Rectal smooth muscle tissue (tissue), 1 donor: ENCODE results near the gene GTF3C5.

ENCODE experiments used
- H3K27ac ChIP-seq: one replicate; pipeline ENCODE4 v1.7.0; 2013; ENCODE audit warnings: low read depth, low read length, inconsistent platforms
- H3K27me3 ChIP-seq: one replicate; pipeline ENCODE4 v1.7.0; 2013; ENCODE audit warnings: low read length; ENCODE audit not compliant: control insufficient read depth, insufficient read depth
- H3K36me3 ChIP-seq: one replicate; pipeline ENCODE4 v1.7.0; 2013; ENCODE audit warnings: low read length; ENCODE audit not compliant: control insufficient read depth, insufficient read depth
- H3K4me1 ChIP-seq: one replicate; pipeline ENCODE4 v1.7.0; 2013; ENCODE audit warnings: low read length; ENCODE audit not compliant: control insufficient read depth, insufficient read depth
- H3K4me3 ChIP-seq: one replicate; pipeline ENCODE4 v1.7.0; 2013; ENCODE audit warnings: low read length
- H3K9ac ChIP-seq: one replicate; pipeline ENCODE4 v1.7.0; 2013; ENCODE audit warnings: low read length

Gene GTF3C5, protein sequence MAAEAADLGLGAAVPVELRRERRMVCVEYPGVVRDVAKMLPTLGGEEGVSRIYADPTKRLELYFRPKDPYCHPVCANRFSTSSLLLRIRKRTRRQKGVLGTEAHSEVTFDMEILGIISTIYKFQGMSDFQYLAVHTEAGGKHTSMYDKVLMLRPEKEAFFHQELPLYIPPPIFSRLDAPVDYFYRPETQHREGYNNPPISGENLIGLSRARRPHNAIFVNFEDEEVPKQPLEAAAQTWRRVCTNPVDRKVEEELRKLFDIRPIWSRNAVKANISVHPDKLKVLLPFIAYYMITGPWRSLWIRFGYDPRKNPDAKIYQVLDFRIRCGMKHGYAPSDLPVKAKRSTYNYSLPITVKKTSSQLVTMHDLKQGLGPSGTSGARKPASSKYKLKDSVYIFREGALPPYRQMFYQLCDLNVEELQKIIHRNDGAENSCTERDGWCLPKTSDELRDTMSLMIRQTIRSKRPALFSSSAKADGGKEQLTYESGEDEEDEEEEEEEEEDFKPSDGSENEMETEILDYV

DNA sequence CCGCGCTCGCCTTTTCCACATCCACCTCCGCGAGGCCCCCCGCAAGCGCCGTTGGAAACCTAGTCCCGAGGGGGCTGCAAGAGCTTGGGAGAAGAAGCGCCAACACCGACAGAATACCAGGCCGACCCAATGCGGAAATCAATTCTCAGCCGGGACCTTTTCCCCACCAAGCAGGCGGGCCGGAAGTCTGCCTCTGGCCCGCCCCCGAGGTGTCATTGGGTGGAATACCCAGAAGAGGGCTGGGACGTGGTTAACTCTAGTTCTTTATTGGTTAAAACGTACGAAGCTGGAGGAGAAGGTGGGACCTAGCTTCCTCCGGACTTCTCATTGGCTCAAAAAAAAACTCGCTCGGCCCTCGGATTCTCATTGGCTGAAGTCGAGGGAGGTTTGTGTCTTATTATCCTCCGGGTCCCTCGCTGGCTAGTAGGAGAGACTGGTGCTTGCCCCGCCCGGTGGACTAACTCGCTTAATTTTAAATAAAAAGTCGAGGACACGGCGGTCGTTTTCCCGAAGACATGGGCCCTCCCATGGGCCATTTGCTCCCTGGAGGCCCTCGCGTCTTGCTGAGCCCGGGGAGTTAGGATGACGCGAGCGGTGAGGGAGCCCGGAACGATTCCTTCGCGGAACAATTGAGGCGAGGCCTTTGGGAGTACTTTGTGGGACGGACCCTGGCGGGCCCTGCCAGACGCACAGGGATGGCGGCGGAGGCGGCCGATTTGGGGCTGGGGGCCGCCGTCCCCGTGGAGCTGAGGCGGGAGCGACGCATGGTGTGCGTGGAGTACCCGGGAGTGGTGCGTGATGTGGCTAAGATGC is at the start of gene GTF3C5:
GTF3C5 (plus strand) TSS at position 681 of the 813 bp plus-strand sequence; CDS start at position 696, 15 bp downstream.
- peak within 1 kb of the TSS; percentile 98 for H3K4me3 ChIP-seq
- no peaks in the 10 kb centered on the region for H3K27me3 ChIP-seq
- H3K9ac ChIP-seq = peak within 1 kb of the TSS; percentile 90
- peaks cover 7% of the 10 kb centered on the region for H3K4me1 ChIP-seq
- no peaks in the 10 kb centered on the region for H3K36me3 ChIP-seq
- peak within 1 kb of the TSS; percentile 89 for H3K27ac ChIP-seq

DNA sequence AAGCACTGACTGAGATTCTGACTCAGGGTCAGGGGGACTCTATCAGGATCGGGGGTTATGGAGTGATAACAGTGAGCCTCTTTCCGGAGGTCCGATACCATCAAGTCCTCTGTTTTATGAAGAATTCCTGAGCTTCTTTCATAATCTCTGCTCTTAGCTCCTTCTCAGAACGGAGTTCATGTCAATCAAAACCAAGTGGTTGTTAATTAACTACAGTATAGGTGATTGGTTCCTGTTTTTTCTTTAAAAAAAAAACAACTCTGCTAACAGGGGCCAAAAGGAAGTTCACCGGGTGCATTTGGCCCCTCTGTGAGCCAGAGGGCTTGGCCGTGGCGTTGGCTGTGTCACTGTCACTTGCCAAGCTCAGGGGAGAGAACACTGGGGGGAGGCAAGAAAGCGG is 48.3 kb upstream of the GTF3C5 start:
- H3K9ac ChIP-seq = no peak overlapping the region
- no peak overlapping the region for H3K4me3 ChIP-seq
- no peaks in the 10 kb centered on the region for H3K4me1 ChIP-seq
- no peaks in the 10 kb centered on the region for H3K36me3 ChIP-seq
- peaks cover 4% of the 10 kb centered on the region for H3K27me3 ChIP-seq
- no peak overlapping the region for H3K27ac ChIP-seq

DNA sequence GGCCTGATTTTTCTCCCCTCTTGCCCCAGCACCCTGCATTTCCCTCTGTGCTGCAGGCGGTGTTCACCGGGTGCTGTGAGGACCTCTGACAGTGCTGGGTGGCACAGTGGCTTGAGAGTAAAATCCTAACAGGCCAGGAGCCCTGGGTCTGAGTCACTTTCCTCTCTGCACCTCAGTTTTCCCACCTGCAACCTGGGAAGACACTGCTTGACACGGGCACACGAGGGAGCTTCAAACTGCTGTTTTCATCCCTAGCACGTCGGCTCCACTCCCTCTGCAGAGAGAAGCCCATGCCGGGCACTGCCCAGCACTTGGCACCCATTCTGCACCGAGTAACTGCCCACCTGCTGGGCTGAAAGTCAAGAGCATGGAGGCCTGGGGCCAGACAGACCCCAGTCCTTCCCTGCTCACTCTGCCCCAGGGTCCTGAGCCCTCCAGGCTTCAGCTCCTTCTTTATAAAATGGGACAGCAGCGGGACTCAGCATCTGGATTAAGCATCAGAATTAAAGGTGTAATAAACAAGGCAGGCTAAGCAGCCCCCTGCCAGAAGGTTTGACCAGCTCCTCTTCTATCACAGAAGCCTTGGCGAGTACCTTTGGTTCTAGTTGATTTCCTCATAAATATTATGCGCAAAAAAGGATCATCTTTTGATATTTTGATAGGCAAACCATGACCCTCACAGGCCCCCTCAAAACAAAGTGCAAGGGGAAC is 47.2 kb upstream of the GTF3C5 start:
- no peak overlapping the region for H3K9ac ChIP-seq
- peaks cover 4% of the 10 kb centered on the region for H3K27me3 ChIP-seq
- H3K4me3 ChIP-seq = no peak overlapping the region
- H3K27ac ChIP-seq = no peak overlapping the region
- H3K36me3 ChIP-seq = no peaks in the 10 kb centered on the region
- H3K4me1 ChIP-seq = no peaks in the 10 kb centered on the region

DNA sequence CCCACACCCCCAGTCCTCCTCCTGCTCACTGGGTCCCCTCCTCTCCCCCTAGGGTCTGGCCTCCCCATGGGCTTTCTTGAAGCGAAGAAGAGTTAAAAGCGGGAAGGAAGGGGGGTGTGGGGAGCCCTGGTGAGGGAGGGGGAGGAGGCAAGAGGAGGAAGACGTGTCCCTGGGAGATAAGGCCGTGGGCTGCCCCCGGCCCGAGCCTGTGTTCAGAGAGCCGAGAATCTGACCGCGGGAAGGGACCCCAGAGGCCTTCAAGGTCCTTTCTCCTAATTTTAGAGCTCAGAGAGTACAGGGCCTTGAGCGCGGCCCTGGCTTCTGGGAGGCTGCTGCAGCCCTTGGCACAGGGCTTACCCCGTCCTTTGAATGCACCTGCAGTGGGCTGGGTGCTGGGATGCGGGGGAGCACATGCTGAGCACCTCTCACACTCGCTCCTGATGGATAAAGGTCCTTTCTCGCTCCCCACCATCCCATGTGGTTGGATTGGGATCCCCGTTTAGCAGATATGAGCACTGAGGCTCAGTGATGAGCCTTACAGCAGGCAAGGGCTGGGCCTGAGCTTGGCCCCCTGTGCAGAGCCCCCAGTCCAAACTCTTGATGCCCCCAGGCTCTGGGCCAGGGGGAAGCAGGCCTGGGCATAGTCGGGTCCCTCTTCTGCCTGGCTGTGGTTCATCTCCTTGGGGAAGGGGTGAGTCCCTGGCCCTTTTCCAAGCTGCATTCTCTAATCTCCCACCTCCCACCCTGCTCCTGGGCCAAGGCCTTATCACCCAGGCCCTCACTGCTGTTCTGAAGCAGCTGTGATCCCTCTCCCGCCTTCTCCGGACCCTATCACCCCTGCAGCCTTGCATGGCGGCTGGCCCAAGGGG is 46.4 kb upstream of the GTF3C5 start:
- Histone ChIP-seq H3K4me3 (no peak overlapping the region), H3K4me1 (no peaks in the 10 kb centered on the region), H3K36me3 (no peaks in the 10 kb centered on the region), H3K27me3 (peaks cover 4% of the 10 kb centered on the region), H3K27ac (no peak overlapping the region), H3K9ac (no peak overlapping the region)

DNA sequence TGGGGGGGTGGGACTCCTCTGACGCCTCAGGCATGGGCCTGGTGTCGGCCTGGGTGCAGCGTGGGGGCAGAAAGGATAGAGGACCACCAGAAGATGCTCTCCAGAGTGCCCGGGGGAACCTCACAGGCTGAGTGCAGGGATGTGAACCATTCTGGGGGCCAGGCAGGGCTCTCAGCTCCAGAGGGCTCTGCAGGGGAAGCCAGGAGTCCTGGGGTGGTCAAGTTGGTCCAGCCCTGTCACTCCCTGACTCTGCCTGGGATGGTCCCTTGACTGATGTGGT is 45.8 kb upstream of the GTF3C5 start:
- Histone ChIP-seq H3K27ac (no peak overlapping the region), H3K9ac (no peak overlapping the region), H3K36me3 (no peaks in the 10 kb centered on the region), H3K27me3 (peaks cover 4% of the 10 kb centered on the region), H3K4me1 (no peaks in the 10 kb centered on the region), H3K4me3 (no peak overlapping the region)

DNA sequence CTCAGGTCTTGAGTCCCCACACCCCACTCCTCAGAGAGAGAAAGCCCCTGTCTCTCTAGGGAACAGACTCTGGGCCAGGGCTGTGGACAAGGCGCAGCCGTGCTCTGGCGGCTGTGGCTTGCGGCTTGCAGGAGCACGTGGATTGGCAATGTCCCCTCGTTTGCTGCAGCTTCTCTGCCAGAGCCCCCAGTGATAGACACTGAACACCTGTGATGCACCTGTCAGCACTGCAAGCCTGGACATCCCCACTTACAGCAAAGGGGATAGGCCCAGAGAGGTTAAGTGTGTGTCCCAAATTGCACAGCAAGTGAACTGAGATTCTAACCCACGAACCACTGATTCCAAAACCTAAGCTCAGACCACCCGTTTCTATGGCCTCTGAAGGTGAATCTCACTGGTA is 45.3 kb upstream of the GTF3C5 start:
- Histone ChIP-seq H3K27me3 (peaks cover 4% of the 10 kb centered on the region), H3K36me3 (no peaks in the 10 kb centered on the region), H3K4me1 (no peaks in the 10 kb centered on the region), H3K4me3 (no peak overlapping the region), H3K27ac (no peak overlapping the region), H3K9ac (no peak overlapping the region)

DNA sequence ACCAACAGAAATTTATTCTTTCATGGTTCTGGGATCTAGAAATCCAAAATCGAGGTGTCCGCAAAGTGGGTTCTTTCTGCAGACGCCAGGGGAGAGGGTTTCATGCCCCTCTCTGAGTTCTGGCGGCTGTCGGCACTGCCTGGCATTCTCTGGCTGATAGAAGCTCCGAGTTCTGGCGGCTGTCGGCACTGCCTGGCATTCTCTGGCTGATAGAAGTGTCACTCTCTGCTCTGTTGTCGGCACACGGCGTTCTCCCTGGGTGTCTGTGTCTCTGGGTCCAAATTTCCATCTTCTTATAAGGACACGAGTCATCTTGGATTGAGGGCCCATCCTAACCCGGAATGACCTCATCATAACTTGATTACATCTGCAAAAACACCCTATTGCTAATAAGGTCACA is 44.7 kb upstream of the GTF3C5 start:
- Histone ChIP-seq H3K27ac (no peak overlapping the region), H3K9ac (no peak overlapping the region), H3K4me1 (no peaks in the 10 kb centered on the region), H3K27me3 (peaks cover 4% of the 10 kb centered on the region), H3K4me3 (no peak overlapping the region), H3K36me3 (no peaks in the 10 kb centered on the region)

DNA sequence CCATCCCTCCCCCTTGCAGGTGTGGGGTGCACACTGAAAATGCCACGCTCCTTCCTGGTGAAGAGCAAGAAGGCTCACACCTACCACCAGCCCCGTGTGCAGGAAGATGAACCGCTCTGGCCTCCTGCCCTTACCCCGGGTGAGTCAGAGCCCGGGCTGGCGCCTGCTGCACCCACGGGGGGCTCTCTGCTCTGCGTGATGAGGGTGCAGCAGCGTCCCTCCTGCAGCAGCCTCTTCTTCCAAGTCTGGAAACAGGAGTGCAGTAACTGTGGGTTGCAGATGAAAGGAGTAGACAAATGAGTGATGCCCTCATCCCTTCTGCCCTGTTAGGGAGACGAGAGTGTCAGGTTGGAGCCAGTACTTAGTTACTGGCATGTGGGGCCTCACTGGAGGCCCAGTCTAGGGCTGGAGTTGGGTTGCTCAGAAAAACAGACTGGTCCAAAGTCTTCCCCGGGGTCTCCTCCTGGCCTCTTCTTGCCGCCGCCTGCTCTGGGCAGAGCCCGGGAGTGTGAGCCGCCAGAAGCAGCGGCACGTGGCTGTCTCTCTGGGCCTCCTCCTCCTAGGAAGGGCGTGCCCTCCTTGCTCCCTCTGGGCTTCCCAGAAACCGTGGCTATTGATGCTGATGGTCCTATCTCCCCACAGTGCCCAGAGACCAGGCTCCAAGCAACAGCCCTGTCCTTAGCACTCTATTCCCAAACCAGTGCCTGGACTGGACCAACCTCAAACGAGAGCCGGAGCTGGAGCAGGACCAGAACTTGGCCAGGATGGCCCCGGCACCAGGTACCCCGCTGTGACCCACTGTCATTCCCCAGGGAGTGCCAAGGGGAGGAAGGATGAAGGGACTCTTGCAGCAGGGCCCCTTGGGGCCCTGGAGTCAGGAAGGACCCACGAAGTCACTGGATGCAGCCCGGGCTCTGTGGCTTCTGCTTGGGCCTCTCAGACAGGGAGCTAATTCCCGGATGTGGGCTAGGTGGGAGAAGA is 43.9 kb upstream of the GTF3C5 start:
- Histone ChIP-seq H3K4me3 (no peak overlapping the region), H3K27me3 (peaks cover 4% of the 10 kb centered on the region), H3K36me3 (no peaks in the 10 kb centered on the region), H3K4me1 (no peaks in the 10 kb centered on the region), H3K27ac (no peak overlapping the region), H3K9ac (no peak overlapping the region)

DNA sequence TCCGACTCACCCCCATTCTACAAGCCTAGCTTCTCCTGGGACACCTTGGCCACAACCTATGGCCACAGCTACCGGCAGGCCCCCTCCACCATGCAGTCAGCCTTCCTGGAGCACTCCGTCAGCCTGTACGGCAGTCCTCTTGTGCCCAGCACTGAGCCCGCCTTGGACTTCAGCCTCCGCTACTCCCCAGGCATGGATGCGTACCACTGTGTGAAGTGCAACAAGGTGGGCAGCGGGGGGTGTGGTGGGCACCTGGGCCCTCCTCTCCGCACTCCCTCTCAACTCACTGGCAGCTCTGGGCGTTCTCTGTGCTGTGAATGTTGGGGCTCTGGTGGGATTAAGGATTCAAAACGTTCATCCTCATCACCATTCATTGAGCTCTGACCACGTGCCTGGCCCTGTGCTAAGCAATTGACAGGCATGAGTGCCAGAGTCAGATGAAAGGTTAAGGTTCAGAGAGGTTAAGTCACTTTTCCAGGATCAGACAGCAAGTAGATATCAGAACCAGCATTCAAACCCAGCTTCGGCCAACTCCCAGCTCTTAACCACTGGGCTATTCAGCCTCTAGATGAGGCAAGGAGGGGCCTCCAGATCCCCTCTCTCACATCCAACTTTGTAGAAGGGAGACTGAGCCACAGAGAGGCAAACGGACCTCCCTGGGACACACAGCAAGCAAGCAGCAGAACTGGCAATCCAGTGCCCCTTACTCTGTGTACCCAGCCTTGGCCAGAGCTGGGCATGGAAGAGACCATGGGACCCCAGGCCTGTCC is 42.4 kb upstream of the GTF3C5 start:
- no peak overlapping the region for H3K9ac ChIP-seq
- peaks cover 4% of the 10 kb centered on the region for H3K27me3 ChIP-seq
- H3K4me3 ChIP-seq = no peak overlapping the region
- no peaks in the 10 kb centered on the region for H3K4me1 ChIP-seq
- H3K27ac ChIP-seq = no peak overlapping the region
- no peaks in the 10 kb centered on the region for H3K36me3 ChIP-seq

DNA sequence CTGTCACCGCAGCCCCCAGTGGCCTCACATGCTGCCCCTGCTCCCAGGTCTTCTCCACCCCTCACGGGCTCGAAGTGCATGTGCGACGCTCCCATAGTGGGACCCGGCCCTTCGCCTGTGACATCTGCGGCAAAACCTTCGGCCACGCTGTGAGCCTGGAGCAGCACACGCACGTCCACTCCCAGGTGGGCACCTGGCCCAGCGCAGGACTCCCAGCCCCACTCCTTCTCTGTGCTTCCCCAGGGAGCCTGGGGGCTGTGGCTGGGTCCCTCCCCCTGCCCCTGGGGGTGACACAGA is 41.8 kb upstream of the GTF3C5 start:
- no peak overlapping the region for H3K27ac ChIP-seq
- no peak overlapping the region for H3K4me3 ChIP-seq
- H3K36me3 ChIP-seq = no peaks in the 10 kb centered on the region
- no peak overlapping the region for H3K9ac ChIP-seq
- H3K27me3 ChIP-seq = peaks cover 4% of the 10 kb centered on the region
- H3K4me1 ChIP-seq = no peaks in the 10 kb centered on the region
